Thymus (tissue), 11 donors: ENCODE measurements around the gene UGT1A7. TPM values are rescaled to one million over a fixed set of nuclear protein-coding genes. Genes with fewer than 3 reads are reported as not detected.

ENCODE experiments used
- DNase-seq, 9 donors: peaks; one replicate each; pipeline ENCODE4 v3.0.0-alpha.2; 2013; ENCODE audit warnings: low spot score in 9 of 9, low read depth in 6 of 9, missing footprints in 1 of 9
- H3K27ac ChIP-seq, 2 donors: one replicate each; pipeline ENCODE4 v1.5.1; 2013; ENCODE audit warnings: control low read depth in 1 of 2, low read depth in 1 of 2, low read length in 1 of 2, mild to moderate bottlenecking in 1 of 2, moderate library complexity in 1 of 2
- H3K27me3 ChIP-seq, 2 donors: one replicate each; pipeline ENCODE4 v1.5.1; 2013; ENCODE audit warnings: low read length in 1 of 2; ENCODE audit not compliant: control insufficient read depth in 2 of 2, insufficient read depth in 1 of 2
- H3K36me3 ChIP-seq, 2 donors: one replicate each; pipeline ENCODE4 v1.5.1; 2013; ENCODE audit warnings: low read length in 1 of 2, mild to moderate bottlenecking in 1 of 2, moderate library complexity in 1 of 2; ENCODE audit not compliant: control insufficient read depth in 2 of 2, insufficient read depth in 2 of 2
- H3K4me1 ChIP-seq, 2 donors: one replicate each; pipeline ENCODE4 v1.5.1; 2013; ENCODE audit warnings: low read length in 2 of 2; ENCODE audit not compliant: control insufficient read depth in 2 of 2, insufficient read depth in 2 of 2
- H3K4me3 ChIP-seq, 2 donors: one replicate each; pipeline ENCODE4 v1.5.1; 2013; ENCODE audit warnings: low read length in 2 of 2, control low read depth in 1 of 2, mild to moderate bottlenecking in 1 of 2
- H3K9me3 ChIP-seq, 2 donors: one replicate each; pipeline ENCODE4 v1.5.1; 2013; ENCODE audit warnings: low read length in 1 of 2, mild to moderate bottlenecking in 1 of 2; ENCODE audit not compliant: control insufficient read depth in 2 of 2, insufficient read depth in 1 of 2
- WGBS: extraction: QIAGEN DNeasy Blood & Tissue Kit; methylation state at CpG from one replicate; pipeline ENCODE4 v1.1.7; 2013; 5-methylcytosine and 5-hydroxymethylcytosine counted together
- polyA plus RNA-seq: library from polyadenylated mRNA; stranded (reverse); fragments of 200-250 nt; gene quantifications from one replicate; pipeline ENCODE4 v1.2.3, GENCODE V29; 2013
- total RNA-seq: library from RNA; stranded (reverse); fragments of 120-200 nt; gene quantifications from one replicate; pipeline ENCODE4 v1.2.4, GENCODE V29; 2013
- donor health status: healthy.

Gene UGT1A7
- total and polyA plus RNA-seq, 2 donors = 0.11 to 0.19 TPM

DNA sequence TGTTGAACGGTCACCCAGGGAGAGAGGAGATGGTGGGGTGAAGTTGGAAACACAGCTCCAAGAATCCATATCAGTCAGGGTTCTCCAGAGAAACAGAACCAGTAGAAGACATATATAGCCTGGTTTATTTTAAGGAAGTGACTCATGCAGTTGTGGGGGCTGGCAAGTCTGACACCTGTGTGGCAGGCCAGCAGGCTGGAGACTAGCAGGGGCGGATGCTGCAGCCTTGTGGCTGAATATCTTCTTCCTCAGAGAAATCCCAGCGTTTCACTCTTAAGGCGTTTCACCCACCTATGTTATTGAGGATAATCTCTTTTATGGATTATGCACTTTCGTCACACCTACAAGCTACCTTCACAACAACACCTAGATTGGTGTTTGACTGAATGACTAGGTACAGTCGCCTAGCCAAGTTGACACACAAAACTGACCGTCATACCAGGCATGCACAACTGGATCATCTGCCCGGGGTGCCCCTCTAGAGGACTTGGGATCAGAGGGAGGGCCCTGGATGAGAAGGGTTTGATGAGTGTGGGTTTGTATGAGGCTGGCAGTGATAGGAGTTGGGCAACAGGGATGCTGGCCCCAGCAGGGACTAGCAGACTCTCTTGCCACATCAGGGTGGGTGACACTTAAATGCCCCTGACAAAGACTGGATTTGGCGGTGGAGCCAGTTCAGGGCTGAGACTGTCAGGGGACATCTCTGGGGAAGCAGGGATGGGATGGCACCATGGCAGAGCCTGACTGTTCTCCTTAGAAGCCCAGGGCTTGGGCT, 119.8 kb downstream of the UGT1A7 start:
- no peak for DNase-seq
- Histone ChIP-seq H3K36me3 (no peaks in the 10 kb centered on the region), H3K9me3 (peaks cover 0 to 4% of the 10 kb centered on the region in 2 donors), H3K4me1 (no peaks in the 10 kb centered on the region), H3K27ac (no peak overlapping the region), H3K27me3 (peaks cover 0 to 4% of the 10 kb centered on the region in 2 donors), H3K4me3 (no peak overlapping the region)
- 65% methylated on average over 9 of the region's 9 CpGs for WGBS

GRCh38 chr2:233802132-233802815, 120.6 kb downstream of the UGT1A7 start:
- Histone ChIP-seq H3K4me3 (no peak overlapping the region), H3K36me3 (no peaks in the 10 kb centered on the region), H3K27me3 (peaks cover 0 to 4% of the 10 kb centered on the region in 2 donors), H3K27ac (no peak overlapping the region), H3K9me3 (peaks cover 0 to 4% of the 10 kb centered on the region in 2 donors), H3K4me1 (no peaks in the 10 kb centered on the region)
- no peak for DNase-seq
- 82% methylated on average over 3 of the region's 3 CpGs for WGBS

DNA sequence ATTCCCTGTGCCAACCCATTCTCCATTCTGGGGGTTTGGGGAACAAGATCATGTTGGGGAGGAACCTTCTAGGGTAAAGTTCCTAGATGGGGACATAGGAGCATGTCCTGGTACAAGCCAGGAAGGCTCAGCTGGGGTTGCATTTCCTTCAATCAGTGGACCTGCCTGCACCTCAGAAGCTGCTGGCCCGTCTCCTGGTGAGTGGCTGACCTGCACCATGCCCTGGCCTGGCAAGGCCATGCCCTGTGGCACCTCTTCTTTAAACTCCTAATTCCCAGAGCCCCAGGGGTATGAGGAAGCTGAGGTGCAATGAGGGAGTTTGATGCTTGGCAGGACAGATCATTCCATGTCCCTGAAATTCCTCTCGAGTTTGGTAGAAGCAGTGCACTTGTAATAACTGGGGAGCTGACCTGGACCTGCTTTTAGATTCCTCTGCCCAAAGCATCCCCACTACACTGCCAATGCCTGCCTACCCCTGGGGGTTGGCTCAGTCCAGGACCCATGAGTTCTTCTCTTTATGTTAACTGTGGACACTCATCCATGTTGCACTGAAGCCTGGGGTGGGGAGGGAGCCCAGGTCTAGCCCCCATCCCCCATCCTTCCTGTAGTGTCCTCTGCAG, 121.7 kb downstream of the UGT1A7 start:
- WGBS = 87% methylated on average over 2 of the region's 2 CpGs
- Histone ChIP-seq H3K27me3 (peaks cover 0 to 4% of the 10 kb centered on the region in 2 donors), H3K9me3 (peaks cover 0 to 4% of the 10 kb centered on the region in 2 donors), H3K4me1 (no peaks in the 10 kb centered on the region), H3K27ac (no peak overlapping the region), H3K4me3 (no peak overlapping the region), H3K36me3 (no peaks in the 10 kb centered on the region)
- no peak for DNase-seq

GRCh38 chr2:233803994-233804393, 122.3 kb downstream of the UGT1A7 start:
- WGBS = 78% methylated on average over 8 of the region's 8 CpGs
- Histone ChIP-seq H3K4me3 (no peak overlapping the region), H3K4me1 (no peaks in the 10 kb centered on the region), H3K27ac (no peak overlapping the region), H3K36me3 (no peaks in the 10 kb centered on the region), H3K27me3 (peaks cover 0 to 4% of the 10 kb centered on the region in 2 donors), H3K9me3 (peaks cover 0 to 4% of the 10 kb centered on the region in 2 donors)
- DNase-seq = no peak

DNA sequence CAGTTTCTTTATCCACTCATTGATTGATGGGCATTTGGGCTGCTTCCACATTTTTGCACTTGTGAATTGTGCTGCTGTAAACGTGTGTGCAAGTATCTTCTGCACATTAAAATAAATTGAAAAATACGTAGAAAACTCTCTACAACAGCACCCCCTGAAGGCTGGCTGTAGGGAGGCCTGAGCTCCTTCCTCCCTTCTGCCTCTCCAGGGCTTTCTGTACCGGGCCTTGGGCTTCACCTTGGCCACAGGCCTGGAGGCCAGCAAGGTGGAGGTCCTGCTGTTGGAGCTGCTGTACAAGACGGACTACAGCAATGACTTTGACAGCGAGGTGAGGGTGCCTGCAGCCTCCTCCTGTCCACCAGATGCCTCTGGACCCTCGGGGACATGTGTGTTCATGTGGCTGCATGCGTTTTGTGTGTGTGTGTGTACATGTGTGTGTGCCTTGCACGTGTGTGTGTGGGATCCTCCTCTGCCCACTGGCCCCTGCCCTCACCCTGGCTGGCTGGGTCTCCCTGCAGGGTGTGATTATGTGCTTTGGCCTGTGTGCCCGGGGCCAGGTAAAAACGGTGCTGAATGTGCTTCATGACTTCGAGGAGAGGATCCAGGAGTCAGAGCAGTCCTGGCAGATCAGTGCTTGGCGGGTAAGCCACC, 125.6 kb downstream of the UGT1A7 start:
- Histone ChIP-seq H3K36me3 (no peaks in the 10 kb centered on the region), H3K9me3 (no peaks in the 10 kb centered on the region), H3K27ac (no peak overlapping the region), H3K4me3 (no peak overlapping the region), H3K27me3 (peaks cover 0 to 4% of the 10 kb centered on the region in 2 donors), H3K4me1 (no peaks in the 10 kb centered on the region)
- 80% methylated on average over 12 of the region's 12 CpGs for WGBS
- no peak for DNase-seq

DNA sequence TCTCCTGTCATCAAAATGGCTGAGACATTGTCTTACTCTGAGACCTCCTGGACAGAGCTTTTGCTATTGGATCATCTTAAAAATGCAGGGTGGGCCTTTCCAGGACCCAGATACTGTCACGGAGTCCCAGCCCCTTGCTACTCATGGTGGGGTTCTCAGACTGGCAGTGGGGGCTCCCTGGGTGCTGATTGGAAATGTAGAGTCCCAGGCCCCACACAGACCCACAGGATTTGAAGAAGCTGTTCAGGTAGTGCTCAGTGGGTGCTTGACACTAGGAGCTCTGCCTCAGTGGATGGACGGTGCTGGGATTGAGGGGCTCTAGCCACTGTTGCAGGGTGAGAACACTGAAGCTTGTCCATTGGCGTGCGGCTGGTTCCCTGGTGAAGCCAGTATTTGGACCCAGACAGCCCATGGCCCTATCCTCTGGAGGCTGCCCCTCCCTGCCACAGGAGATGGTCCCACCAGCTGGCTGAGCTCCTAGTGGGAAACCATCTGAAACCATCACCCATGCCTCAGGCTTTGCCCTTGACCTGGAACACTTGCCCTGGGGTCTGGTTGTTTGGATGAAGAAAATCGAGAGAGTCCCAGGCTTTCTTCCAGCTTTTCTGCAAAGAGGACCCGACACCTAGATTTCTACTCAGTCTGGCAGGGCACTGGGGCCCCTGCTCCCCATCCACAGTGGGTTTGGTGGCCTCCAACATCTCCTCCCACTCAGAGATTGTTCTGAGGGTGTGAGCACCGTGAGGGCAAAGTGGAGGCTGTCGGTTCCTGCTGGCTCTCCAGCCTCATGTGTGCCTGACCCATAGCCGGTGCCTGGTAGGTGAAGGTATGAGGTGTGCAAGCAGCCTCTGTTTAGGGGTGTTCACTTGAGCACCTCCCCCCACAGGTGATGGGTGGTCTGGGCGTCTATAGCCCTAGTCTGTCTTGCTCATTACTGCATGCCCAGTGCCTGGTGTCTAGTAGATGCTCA, 126.5 kb downstream of the UGT1A7 start:
- Histone ChIP-seq H3K36me3 (no peaks in the 10 kb centered on the region), H3K27ac (no peak overlapping the region), H3K27me3 (peaks cover 0 to 4% of the 10 kb centered on the region in 2 donors), H3K9me3 (no peaks in the 10 kb centered on the region), H3K4me1 (no peaks in the 10 kb centered on the region), H3K4me3 (no peak overlapping the region)
- 89% methylated on average over 10 of the region's 10 CpGs for WGBS
- DNase-seq = no peak

- Histone ChIP-seq H3K27me3 (peaks cover 0 to 3% of the 10 kb centered on the region in 2 donors), H3K36me3 (no peaks in the 10 kb centered on the region), H3K27ac (no peak overlapping the region), H3K4me3 (no peak overlapping the region), H3K4me1 (no peaks in the 10 kb centered on the region), H3K9me3 (no peaks in the 10 kb centered on the region)
- 94% methylated on average over 6 of the region's 6 CpGs for WGBS
- DNase-seq = no peak
Observed at GRCh38 chr2:233810385-233810784, 128.7 kb downstream of the UGT1A7 start.

DNA sequence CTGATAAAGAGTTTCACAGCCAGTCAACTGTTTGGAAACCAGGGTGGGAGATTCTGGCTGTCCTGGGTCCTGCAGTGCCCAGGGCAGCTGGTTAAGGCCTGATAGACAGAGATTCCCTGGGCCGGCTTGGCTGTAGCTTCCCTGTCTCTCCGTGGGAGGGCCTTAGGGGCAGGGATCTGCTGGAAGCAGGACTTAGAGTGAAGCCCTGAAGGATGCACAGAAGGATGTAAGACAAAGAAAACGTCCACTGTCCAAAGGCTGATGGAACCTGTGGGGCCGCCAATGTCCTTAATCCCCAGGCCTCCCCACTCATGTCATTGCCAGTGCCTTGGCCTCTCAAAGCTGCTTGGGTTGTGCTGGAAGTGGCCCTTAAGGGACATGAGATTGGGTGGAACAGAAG, 129.4 kb downstream of the UGT1A7 start:
- 84% methylated on average over 4 of the region's 4 CpGs for WGBS
- H3K9me3 ChIP-seq = no peaks in the 10 kb centered on the region
- H3K36me3 ChIP-seq = no peaks in the 10 kb centered on the region
- H3K27ac ChIP-seq = no peak overlapping the region
- peaks cover 0 to 3% of the 10 kb centered on the region in 2 donors for H3K27me3 ChIP-seq
- H3K4me1 ChIP-seq = no peaks in the 10 kb centered on the region
- no peak overlapping the region for H3K4me3 ChIP-seq
- no peak for DNase-seq
